GM18502 (cell line): ENCODE measurements around the gene MUC6.
"Not testable (repeated sequence)": the region's sequence is repeated elsewhere in the genome, so short reads cannot be mapped to it uniquely, and the experiment has no call there.

Source experiments
- ATAC-seq: cut with Tn5 transposase; IDR thresholded peaks from one replicate; pipeline ENCODE4 v1.9.1; 2021; ENCODE audit warnings: mild to moderate bottlenecking; ENCODE audit not compliant: unreplicated experiment, poor library complexity

MUC6 gene

GRCh38 chr11:992577-992976 is 43.9 kb downstream of the MUC6 start:
- ATAC-seq = no peak

DNA sequence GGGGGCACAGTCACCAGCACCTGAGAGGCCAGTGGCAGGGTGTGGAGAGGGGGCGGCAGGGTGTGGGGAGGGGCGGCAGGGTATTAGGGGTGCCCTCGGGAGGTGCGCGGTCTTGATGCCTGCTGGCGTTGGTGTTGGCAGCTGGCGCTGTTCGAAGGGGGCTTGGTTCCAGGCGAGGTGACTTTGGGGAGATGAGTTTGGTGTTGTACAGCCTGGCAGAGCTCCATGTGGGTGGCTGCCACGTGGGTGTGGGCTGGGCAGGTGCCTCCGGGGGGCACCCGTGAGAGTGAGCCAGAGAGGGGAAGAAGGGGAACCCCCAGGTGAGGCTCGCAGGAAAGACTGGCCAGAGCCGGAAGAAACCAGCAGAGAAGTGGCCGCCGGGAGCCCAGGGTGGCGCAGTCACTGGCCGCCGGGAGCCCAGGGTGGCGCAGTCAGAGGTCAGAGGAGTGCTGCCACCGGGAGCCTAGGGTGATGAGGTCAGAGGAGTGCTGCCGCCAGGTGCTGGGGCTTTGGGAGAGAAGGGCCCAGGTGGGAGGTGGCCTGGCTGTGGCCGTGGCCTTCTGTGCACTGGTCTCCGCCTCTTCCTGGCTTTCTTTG is 44.7 kb downstream of the MUC6 start:
- no peak for ATAC-seq

GRCh38 chr11:991034-991433 is 45.5 kb downstream of the MUC6 start:
- ATAC-seq = no peak

DNA sequence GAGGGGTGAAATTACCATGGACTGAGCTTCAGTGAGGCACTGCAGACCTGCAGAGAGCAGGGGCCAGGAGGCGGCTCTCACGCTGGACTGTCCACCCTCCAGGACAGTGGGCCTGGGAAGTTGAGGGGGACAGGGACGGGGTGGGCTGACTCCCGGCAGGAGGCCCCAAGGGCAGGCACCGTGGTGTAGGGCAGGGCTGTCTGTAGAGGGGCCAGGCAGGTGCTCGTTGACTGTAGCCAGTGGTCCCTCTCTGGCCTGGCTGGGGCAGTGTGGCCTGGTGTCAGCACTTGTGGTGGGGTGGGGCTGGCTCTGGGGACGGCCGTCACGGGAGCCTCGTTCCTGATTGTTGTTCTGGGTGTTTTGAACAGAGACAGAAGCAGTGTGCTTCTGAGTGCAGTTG is 46.4 kb downstream of the MUC6 start:
- no peak for ATAC-seq

GRCh38 chr11:987671-988070 is 48.8 kb downstream of the MUC6 start:
- ATAC-seq = no peak

DNA sequence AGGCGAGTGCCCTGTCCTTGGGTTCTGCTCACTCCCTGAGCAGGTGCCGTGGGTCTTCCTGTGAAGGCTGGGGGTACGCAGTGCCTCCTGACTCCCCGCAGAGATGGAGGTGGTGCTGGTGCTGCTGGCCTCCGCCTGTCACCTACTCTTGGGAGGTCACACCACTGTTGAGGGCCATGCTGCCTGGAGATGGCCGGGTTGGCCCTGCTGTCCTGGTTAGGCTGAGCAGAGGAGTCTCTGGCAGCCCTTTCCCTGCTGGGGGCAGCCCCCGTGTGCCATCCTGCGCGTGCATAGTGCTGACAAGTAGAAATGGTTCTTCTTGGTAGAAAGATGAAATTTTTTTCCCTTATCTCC is 49.6 kb downstream of the MUC6 start:
- ATAC-seq = no peak

DNA sequence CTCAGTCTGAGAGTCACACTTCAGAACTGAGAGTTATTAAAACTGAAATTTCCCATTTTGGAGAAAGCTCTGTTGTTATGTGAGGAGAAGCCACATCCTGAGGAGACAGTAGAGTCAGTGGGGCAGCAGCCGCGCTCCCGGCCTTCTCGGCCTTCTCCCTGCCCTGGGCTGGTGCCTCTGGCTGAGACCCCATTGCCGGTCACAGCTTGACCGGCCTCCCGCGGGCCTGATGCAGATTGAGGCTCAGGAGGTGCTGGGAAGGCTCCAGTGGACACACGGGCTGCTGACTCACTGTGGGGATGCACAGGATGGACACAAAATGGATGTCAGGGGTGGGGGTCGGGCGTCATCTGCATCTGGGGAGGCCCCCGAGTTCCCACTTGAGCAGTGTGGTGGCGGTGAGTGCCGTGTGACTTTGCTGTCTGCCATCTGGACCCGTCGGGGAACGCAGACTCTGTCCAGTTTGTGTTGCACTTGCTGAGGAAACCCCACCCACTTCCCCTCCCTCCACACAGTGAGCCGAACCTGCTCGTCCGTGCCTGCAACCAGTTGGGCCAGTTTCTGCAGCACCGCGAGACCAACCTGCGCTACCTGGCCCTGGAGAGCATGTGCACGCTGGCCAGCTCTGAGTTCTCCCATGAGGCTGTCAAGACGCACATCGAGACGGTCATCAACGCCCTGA is 50.1 kb downstream of the MUC6 start:
- no peak for ATAC-seq

GRCh38 chr11:985848-986247 is 50.7 kb downstream of the MUC6 start:
- no peak for ATAC-seq

- no peak for ATAC-seq
Measured at GRCh38 chr11:985406-985805, 51.1 kb downstream of the MUC6 start.

DNA sequence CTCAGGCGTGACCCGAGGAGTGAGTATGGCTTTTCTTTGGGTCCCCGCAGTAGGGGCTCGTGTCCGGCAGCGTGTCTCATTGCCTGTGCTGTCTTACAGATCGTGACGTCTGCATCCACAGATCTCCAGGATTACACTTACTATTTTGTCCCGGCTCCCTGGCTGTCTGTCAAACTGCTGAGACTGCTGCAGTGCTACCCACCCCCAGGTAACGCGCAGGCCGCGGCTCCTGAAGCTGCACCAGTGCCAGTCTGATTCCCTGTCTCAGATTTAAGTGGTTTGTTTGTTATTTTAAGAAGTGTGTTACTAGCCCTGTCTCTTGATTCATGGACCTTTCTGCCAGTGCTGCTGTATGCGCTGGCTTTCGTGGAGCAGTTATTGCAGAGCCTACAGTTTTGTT is 52.0 kb downstream of the MUC6 start:
- ATAC-seq = no peak

DNA sequence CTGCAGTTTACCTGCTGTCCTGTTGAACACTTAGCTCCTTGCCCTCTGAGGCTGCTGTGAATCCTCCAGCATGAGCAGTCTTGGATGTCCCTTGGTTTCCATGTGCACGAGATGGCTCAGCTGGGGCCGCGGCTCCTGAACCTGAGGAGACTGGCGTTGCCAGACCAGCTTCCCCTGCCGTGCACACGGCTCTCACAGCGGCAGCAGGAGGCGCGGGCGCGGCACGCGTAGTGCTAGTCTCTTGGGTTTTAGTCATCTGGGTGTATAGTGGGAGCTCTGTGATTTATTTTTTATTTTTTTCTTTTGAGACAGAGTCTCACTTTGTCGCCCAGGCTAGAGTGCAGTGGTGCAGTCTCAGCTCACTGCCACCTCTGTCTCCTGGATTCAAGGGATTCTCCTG is 54.8 kb downstream of the MUC6 start:
- ATAC-seq = no peak

DNA sequence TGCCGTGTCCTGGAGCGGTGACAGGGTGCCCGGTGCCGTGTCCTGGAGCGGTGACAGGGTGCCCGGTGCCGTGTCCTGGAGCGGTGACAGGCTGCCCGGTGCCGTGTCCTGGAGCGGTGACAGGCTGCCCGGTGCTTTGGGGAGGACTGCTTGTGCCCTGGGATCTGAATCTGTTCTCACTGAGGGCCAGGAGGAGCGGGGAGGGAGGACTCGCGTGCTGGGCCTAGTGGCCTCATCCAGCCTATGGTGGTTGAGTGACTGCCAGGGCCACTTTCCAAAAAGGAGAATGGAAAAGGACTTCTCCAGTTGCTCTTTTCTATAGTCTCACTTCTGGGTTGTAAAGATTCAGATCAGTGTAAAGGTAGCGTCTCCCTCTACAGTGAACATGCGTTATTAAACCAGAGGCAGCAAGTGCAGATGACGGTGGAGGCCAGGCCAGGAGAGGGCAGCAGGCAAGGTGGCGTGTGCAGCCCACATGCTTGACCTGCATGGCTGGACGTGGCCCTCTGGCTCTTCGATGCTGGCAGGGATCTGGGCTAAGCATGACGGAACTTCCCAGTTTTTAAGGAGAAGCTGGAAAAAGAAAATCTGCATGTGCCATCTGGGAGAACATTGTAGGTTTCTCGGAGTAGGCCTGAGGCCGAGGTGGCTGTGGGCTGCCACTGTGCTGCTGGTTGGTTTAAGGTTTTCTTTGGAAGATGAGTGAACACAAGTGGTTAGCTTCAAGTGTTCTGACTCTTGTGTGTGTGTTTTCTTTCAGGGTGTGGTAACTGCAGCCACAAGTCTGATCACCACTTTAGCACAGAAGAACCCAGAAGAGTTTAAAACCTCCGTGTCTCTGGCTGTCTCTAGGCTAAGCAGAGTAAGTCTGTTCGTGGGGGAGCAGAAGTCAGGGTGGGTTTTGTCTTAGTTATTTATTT is 55.8 kb downstream of the MUC6 start:
- ATAC-seq = no peak

DNA sequence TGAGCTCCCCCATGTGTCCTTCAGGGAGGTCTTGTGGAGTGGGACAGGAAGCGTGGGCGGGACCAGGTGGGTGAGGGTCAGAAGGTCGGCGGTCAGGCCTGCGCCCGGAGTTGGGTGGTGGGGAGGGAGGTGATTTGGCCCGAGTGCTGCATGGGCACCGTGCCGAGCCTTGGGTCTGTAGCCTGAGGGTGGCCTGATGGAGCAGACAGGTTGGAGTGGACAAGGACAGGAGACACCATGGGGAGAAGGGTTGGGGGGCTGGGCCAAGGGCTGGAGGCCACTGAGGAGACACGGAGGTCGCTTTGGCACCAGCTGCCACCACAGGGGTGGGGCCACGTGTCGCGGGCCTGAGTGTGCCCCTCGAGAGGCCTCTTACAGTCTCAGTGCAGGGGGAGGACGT is 57.7 kb downstream of the MUC6 start:
- ATAC-seq = no peak

DNA sequence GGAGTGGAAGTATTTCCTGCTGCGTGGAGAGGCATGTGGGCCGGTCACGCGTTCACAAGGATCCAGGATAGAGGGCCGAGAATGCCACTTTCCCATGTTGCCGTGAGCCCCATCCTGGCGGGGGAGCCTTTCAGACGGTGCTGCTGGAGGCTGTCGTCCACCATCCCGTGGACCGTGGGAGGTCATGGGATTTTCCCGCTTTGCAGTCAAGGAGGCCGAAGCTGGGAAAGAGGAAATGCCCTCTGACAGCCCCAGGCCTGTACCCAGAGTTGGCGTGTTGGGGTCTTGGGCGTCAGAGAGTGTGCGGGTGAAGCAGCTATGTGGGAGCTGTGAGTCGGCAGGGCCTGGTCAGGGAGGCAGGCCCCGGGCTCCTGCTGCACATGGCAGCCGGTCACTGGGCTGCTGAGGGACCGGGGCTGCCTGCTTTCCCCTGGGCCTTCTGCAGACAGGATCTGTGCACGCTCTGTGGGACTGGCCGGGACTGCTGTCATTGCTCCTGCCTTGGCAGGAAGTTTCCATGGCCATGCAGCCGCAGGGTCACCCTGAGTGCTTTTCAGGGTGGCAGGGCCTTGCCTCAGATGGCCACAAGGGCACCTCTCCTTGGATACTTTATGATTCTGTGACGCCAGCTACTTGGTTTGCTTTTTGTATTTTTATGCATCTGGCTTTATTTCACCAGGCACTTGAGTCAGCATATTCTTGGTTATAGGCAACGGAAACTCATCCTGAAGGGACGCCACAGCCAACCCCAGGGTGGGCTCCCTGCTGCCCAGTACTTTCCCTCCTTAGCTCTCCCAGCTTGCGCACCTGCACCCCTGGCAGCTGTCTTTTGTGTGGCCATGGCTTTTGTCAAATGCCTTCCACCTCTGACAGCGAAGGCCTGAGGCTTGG is 58.4 kb downstream of the MUC6 start:
- no peak for ATAC-seq

- no peak for ATAC-seq
Measured at GRCh38 chr11:976431-977160, 59.9 kb downstream of the MUC6 start.

DNA sequence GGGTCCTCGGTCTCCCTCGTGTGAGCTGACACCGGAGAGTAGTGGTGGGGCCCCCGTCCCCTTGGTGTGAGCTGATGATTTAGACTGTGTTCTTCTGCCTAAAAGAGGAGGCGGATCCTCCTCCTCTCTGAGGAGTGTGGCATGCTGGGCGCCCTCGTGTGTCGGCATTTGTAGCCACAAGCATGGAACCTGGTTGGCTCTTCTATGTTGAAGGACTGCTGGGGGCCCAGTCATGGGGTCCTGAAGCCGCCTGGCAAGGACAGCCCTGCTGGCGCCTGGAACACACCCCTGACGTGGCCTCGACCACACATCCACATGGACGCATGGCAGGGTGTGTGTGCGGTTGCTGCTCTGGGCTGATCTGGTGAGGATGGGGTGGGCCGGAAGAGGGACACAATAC is 60.7 kb downstream of the MUC6 start:
- no peak for ATAC-seq

DNA sequence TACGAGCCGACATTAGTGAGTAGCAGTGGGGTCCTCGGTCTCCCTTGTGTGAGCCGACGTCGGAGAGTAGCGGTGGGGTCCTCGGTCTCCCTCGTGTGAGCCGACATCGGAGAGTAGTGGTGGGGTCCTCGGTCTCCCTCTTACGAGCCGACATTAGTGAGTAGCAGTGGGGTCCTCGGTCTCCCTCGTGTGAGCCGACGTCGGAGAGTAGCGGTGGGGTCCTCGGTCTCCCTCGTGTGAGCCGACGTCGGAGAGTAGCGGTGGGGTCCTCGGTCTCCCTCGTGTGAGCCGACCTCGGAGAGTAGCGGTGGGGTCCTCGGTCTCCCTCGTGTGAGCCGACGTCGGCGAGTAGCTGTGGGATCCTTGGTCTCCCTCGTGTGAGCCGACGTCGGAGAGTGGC is 61.1 kb downstream of the MUC6 start:
- ATAC-seq = not testable (repeated sequence)

DNA sequence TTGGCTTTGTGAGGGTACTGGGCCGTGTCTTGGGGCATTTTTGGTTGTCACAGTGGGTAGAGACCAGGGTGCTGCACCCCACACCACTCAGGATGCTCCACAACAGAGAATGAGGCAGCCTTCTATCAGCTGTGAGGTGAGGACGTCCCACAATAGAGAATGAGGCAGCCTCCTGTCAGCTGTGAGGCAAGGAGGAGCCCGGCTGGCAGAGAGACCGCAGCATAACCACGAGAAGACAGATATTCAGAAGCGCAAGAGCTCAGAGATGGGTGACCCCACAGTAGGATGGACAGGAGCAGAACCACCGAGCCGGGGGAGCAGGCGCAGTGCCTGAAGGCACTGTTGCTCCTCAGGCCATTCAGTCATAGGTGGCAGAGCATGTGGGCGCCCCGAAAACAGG is 63.3 kb downstream of the MUC6 start:
- no peak for ATAC-seq

GRCh38 chr11:972523-973211 is 63.9 kb downstream of the MUC6 start:
- ATAC-seq = no peak
